Islet precursor cell (in vitro differentiated cells): ENCODE results near the gene UBXN1.

Experiments used
- DNase-seq: peaks from one replicate; pipeline ENCODE4 v3.0.0-alpha.2; 2018

Gene UBXN1

GRCh38 chr11:62632492-62632891 lies 46.4 kb downstream of the UBXN1 start:
- DNase-seq = no peak

DNA sequence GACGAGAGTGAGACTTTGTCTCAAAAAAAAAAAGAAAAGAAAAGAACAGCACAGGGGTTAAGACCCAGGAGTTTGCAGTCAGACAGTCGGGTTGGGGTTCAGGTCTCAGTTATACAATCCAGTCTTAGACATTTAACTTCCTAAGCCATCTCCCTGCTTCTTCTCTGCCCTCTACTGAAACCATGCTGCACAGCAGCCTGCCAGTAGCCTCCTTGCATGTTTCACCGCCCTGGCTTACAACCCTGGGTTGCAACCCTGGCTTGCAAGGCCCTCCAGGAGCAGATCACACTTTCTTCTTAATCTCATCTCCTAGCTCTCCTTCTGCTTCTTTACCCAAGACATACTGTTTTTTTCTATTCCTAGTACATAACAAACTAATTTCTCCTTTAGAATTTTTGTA lies 51.2 kb downstream of the UBXN1 start:
- DNase-seq = no peak
